WTC11 (cell line): ENCODE measurements around the gene CPSF3. TPM values are rescaled to one million over a fixed set of nuclear protein-coding genes. Genes with fewer than 3 reads are reported as not detected.

Experiments
- AFF4 ChIP-seq: sonication (generic); formaldehyde crosslinking; IDR thresholded peaks from 2 replicates; pipeline ENCODE4 v1.8.1; 2023; ENCODE audit warnings: mild to moderate bottlenecking, missing genetic modification reagents, borderline replicate concordance
- ATF3 ChIP-seq: sonication (generic); formaldehyde crosslinking; conservative IDR thresholded peaks from 2 replicates; pipeline ENCODE4 v1.8.1; 2022; ENCODE audit warnings: mild to moderate bottlenecking, missing genetic modification reagents
- ESRRA ChIP-seq: sonication (generic); formaldehyde crosslinking; IDR thresholded peaks from 2 replicates; pipeline ENCODE4 v1.8.1; 2022; ENCODE audit warnings: mild to moderate bottlenecking, missing genetic modification reagents, borderline replicate concordance
- FOXJ3 ChIP-seq: sonication (generic); formaldehyde crosslinking; IDR thresholded peaks from 2 replicates; pipeline ENCODE4 v1.9.0; 2021; ENCODE audit warnings: missing genetic modification reagents, mild to moderate bottlenecking, borderline replicate concordance
- FOXP1 ChIP-seq: sonication (generic); formaldehyde crosslinking; IDR thresholded peaks from 2 replicates; pipeline ENCODE4 v1.8.0; 2022; ENCODE audit warnings: missing genetic modification reagents, mild to moderate bottlenecking, moderate library complexity, borderline replicate concordance
- FOXP4 ChIP-seq: sonication (generic); formaldehyde crosslinking; IDR thresholded peaks from 2 replicates; pipeline ENCODE4 v1.8.0; 2022; ENCODE audit warnings: mild to moderate bottlenecking, missing genetic modification reagents
- GRHL2 ChIP-seq: fragments of 250-450 bp; sonication (Bioruptor Pico); IDR thresholded peaks from 2 replicates; pipeline ENCODE4 v1.8.0; 2022; ENCODE audit warnings: mild to moderate bottlenecking, moderate library complexity; ENCODE audit not compliant: insufficient replicate concordance, severe bottlenecking
- KAT7 ChIP-seq: sonication (generic); formaldehyde crosslinking; IDR thresholded peaks from 2 replicates; pipeline ENCODE4 v1.8.1; 2023; ENCODE audit warnings: missing genetic modification reagents, mild to moderate bottlenecking, borderline replicate concordance
- MLX ChIP-seq: sonication (generic); formaldehyde crosslinking; IDR thresholded peaks from 2 replicates; pipeline ENCODE4 v1.8.1; 2023; ENCODE audit warnings: mild to moderate bottlenecking, missing genetic modification reagents, moderate library complexity
- PRDM15 ChIP-seq: sonication (generic); formaldehyde crosslinking; IDR thresholded peaks from 2 replicates; pipeline ENCODE4 v1.8.0; 2022; ENCODE audit warnings: missing genetic modification reagents
- SP1 ChIP-seq: sonication (generic); formaldehyde crosslinking; conservative IDR thresholded peaks from 2 replicates; pipeline ENCODE4 v1.8.1; 2022; ENCODE audit warnings: missing genetic modification reagents
- TEAD4 ChIP-seq: sonication (generic); formaldehyde crosslinking; IDR thresholded peaks from 2 replicates; pipeline ENCODE4 v1.8.0; 2022; ENCODE audit warnings: mild to moderate bottlenecking, missing genetic modification reagents
- USF2 ChIP-seq: sonication (generic); formaldehyde crosslinking; IDR thresholded peaks from 2 replicates; pipeline ENCODE4 v1.8.1; 2023; ENCODE audit warnings: mild to moderate bottlenecking, missing genetic modification reagents, moderate library complexity
- ZBTB43 ChIP-seq: sonication (generic); formaldehyde crosslinking; IDR thresholded peaks from 2 replicates; pipeline ENCODE4 v1.8.1; 2023; ENCODE audit warnings: mild to moderate bottlenecking, missing genetic modification reagents
- ZNF263 ChIP-seq: sonication (generic); formaldehyde crosslinking; IDR thresholded peaks from 2 replicates; pipeline ENCODE4 v1.8.1; 2022; ENCODE audit warnings: low read depth, mild to moderate bottlenecking, moderate library complexity, missing genetic modification reagents
- ZNF317 ChIP-seq: sonication (generic); formaldehyde crosslinking; IDR thresholded peaks from 2 replicates; pipeline ENCODE4 v1.8.1; 2023; ENCODE audit warnings: low read depth, mild to moderate bottlenecking, moderate library complexity, missing genetic modification reagents, borderline replicate concordance
- ZNF396 ChIP-seq: fragments of 250-450 bp; sonication (Bioruptor Pico); IDR thresholded peaks from 2 replicates; pipeline ENCODE4 v1.8.0; 2021; ENCODE audit warnings: mild to moderate bottlenecking, moderate library complexity, borderline replicate concordance
- ZNF532 ChIP-seq: fragments of 250-450 bp; sonication (Bioruptor Pico); IDR thresholded peaks from 2 replicates; pipeline ENCODE4 v1.9.0; 2021; ENCODE audit warnings: mild to moderate bottlenecking, borderline replicate concordance
- ZNF671 ChIP-seq: fragments of 250-450 bp; sonication (Bioruptor Pico); IDR thresholded peaks from 2 replicates; pipeline ENCODE4 v1.8.0; 2021; ENCODE audit warnings: mild to moderate bottlenecking
- total RNA-seq: library from RNA; stranded (reverse); gene quantifications from 3 replicates; pipeline ENCODE4 v1.2.3, GENCODE V29; 2021

Gene CPSF3
- total RNA-seq, 1 experiment from 2014 or later: 88.4 TPM

GRCh38 chr2:9474361-9475057 is 51.1 kb downstream of the CPSF3 start, which contains the start of gene IAH1 (continued):
- TF ChIP-seq ZBTB43 (no peak), USF2 (CRISPR knock-in tag) (no peak), TEAD4 (CRISPR knock-in tag) (no peak), AFF4 (no peak), GRHL2 (CRISPR knock-in tag) (no peak), FOXP4 (no peak), ZNF317 (CRISPR knock-in tag) (no peak), KAT7 (CRISPR knock-in tag) (no peak), SP1 (CRISPR knock-in tag) (no peak), ZNF532 (CRISPR knock-in tag) (no peak), ZNF671 (no peak), ESRRA (no peak), MLX (CRISPR knock-in tag) (0 out of 2 replicates have a peak, but pooled peaks have one; percentile 78), ZNF263 (no peak), PRDM15 (CRISPR knock-in tag) (no peak), FOXP1 (CRISPR knock-in tag) (no peak), FOXJ3 (CRISPR knock-in tag) (no peak), ZNF396 (CRISPR knock-in tag) (no peak), ATF3 (no peak)
